ACC112 (cell line): ENCODE measurements around the gene SLIT3.

Source experiments
- H2AFZ ChIP-seq: fragments of 200-600 bp; sonication (generic); one replicate; pipeline ENCODE4 v1.6.0; 2017; ENCODE audit warnings: antibody characterized with exemption, low read length; ENCODE audit not compliant: unreplicated experiment
- H3K27ac ChIP-seq: fragments of 200-600 bp; sonication (generic); 2 replicates; pipeline ENCODE4 v1.5.1; 2014; ENCODE audit warnings: low read depth, mild to moderate bottlenecking, antibody characterized with exemption, low read length, moderate library complexity
- H3K27me3 ChIP-seq: fragments of 200-600 bp; sonication (generic); 2 replicates; pipeline ENCODE4 v1.6.1; 2014; ENCODE audit warnings: mild to moderate bottlenecking, antibody characterized with exemption, low read length, moderate library complexity, mixed read lengths; ENCODE audit not compliant: insufficient read depth
- H3K36me3 ChIP-seq: fragments of 200-600 bp; sonication (generic); 2 replicates; pipeline ENCODE4 v1.6.1; 2016; ENCODE audit warnings: mild to moderate bottlenecking, antibody characterized with exemption, low read length, moderate library complexity, mixed read lengths; ENCODE audit not compliant: insufficient read depth
- H3K4me1 ChIP-seq: fragments of 200-600 bp; sonication (generic); one replicate; pipeline ENCODE4 v1.6.1; 2016; ENCODE audit warnings: low read length, mixed read lengths; ENCODE audit not compliant: insufficient read depth, unreplicated experiment, control insufficient read depth
- H3K4me3 ChIP-seq: fragments of 200-600 bp; sonication (generic); 2 replicates; pipeline ENCODE4 v1.5.1; 2014; ENCODE audit warnings: mild to moderate bottlenecking, low read depth, low read length
- H3K79me2 ChIP-seq: fragments of 200-600 bp; sonication (generic); one replicate; pipeline ENCODE4 v1.6.0; 2016; ENCODE audit warnings: low read length; ENCODE audit not compliant: control insufficient read depth, unreplicated experiment, insufficient read depth

SLIT3 gene

GRCh38 chr5:168979135-168979534 is 321.8 kb downstream of the SLIT3 start:
- H3K27ac ChIP-seq, result no peak overlapping the region
- H3K4me1 ChIP-seq, result peaks cover 12% of the 10 kb centered on the region
- no peaks in the 10 kb centered on the region for H3K36me3 ChIP-seq
- no peak overlapping the region for H2AFZ ChIP-seq
- H3K4me3 ChIP-seq, result no peak overlapping the region
- no peaks in the 10 kb centered on the region for H3K27me3 ChIP-seq
- no peaks in the 10 kb centered on the region for H3K79me2 ChIP-seq

- H2AFZ ChIP-seq, result no peak overlapping the region
- no peaks in the 10 kb centered on the region for H3K27me3 ChIP-seq
- no peaks in the 10 kb centered on the region for H3K36me3 ChIP-seq
- peaks cover 18% of the 10 kb centered on the region for H3K4me1 ChIP-seq
- peak overlapping the region; percentile 58; the same call in 1 of the 2 replicates for H3K27ac ChIP-seq
- H3K79me2 ChIP-seq, result no peaks in the 10 kb centered on the region
- no peak overlapping the region for H3K4me3 ChIP-seq
Measured at GRCh38 chr5:168978500-168978899, 322.4 kb downstream of the SLIT3 start.

- no peak overlapping the region for H3K4me3 ChIP-seq
- H3K4me1 ChIP-seq, result peaks cover 18% of the 10 kb centered on the region
- H3K79me2 ChIP-seq, result no peaks in the 10 kb centered on the region
- peak overlapping the region; percentile 58; the same call in 1 of the 2 replicates for H3K27ac ChIP-seq
- no peak overlapping the region for H2AFZ ChIP-seq
- no peaks in the 10 kb centered on the region for H3K36me3 ChIP-seq
- H3K27me3 ChIP-seq, result no peaks in the 10 kb centered on the region
Measured at GRCh38 chr5:168978015-168978414, 322.9 kb downstream of the SLIT3 start.

- Histone ChIP-seq H3K36me3 (no peaks in the 10 kb centered on the region), H3K27ac (no peak overlapping the region), H3K79me2 (no peaks in the 10 kb centered on the region), H3K4me1 (peaks cover 18% of the 10 kb centered on the region), H2AFZ (no peak overlapping the region), H3K27me3 (no peaks in the 10 kb centered on the region), H3K4me3 (no peak overlapping the region)
Measured at GRCh38 chr5:168976311-168976970, 324.5 kb downstream of the SLIT3 start.

GRCh38 chr5:168975331-168975730 is 325.6 kb downstream of the SLIT3 start:
- Histone ChIP-seq H3K27me3 (no peaks in the 10 kb centered on the region), H3K79me2 (no peaks in the 10 kb centered on the region), H2AFZ (no peak overlapping the region), H3K27ac (no peak overlapping the region), H3K4me1 (peaks cover 18% of the 10 kb centered on the region), H3K36me3 (no peaks in the 10 kb centered on the region), H3K4me3 (no peak overlapping the region)

GRCh38 chr5:168974082-168974481 is 326.9 kb downstream of the SLIT3 start:
- H3K27me3 ChIP-seq, result no peaks in the 10 kb centered on the region; the same call in 1 of the 2 replicates
- no peak overlapping the region for H3K27ac ChIP-seq
- H3K4me3 ChIP-seq, result no peak overlapping the region
- no peak overlapping the region for H2AFZ ChIP-seq
- no peaks in the 10 kb centered on the region for H3K79me2 ChIP-seq
- H3K4me1 ChIP-seq, result peaks cover 18% of the 10 kb centered on the region
- H3K36me3 ChIP-seq, result no peaks in the 10 kb centered on the region

GRCh38 chr5:168972731-168973130 is 328.2 kb downstream of the SLIT3 start:
- Histone ChIP-seq H3K36me3 (no peaks in the 10 kb centered on the region), H3K4me1 (peaks cover 12% of the 10 kb centered on the region), H3K4me3 (no peak overlapping the region), H3K27me3 (no peaks in the 10 kb centered on the region; the same call in 1 of the 2 replicates), H3K27ac (no peak overlapping the region), H3K79me2 (no peaks in the 10 kb centered on the region), H2AFZ (no peak overlapping the region)

GRCh38 chr5:168971100-168971499 is 329.8 kb downstream of the SLIT3 start:
- Histone ChIP-seq H3K4me3 (no peak overlapping the region), H3K27ac (no peak overlapping the region), H3K27me3 (no peaks in the 10 kb centered on the region; the same call in 1 of the 2 replicates), H3K4me1 (peaks cover 12% of the 10 kb centered on the region), H3K79me2 (no peaks in the 10 kb centered on the region), H2AFZ (no peak overlapping the region), H3K36me3 (no peaks in the 10 kb centered on the region)

- H3K36me3 ChIP-seq, result no peaks in the 10 kb centered on the region
- no peaks in the 10 kb centered on the region; the same call in 1 of the 2 replicates for H3K27me3 ChIP-seq
- no peak overlapping the region for H3K27ac ChIP-seq
- no peaks in the 10 kb centered on the region for H3K79me2 ChIP-seq
- no peak overlapping the region for H3K4me3 ChIP-seq
- no peak overlapping the region for H2AFZ ChIP-seq
- peaks cover 9% of the 10 kb centered on the region for H3K4me1 ChIP-seq
Measured at GRCh38 chr5:168969326-168969886, 331.5 kb downstream of the SLIT3 start.

- Histone ChIP-seq H3K27me3 (no peaks in the 10 kb centered on the region; the same call in 1 of the 2 replicates), H3K4me3 (no peak overlapping the region)
Measured at GRCh38 chr5:168967882-168968620, 332.9 kb downstream of the SLIT3 start.

More at GRCh38 chr5:168967882-168968620, 332.9 kb downstream of the SLIT3 start:
- no peaks in the 10 kb centered on the region for H3K36me3 ChIP-seq
- no peaks in the 10 kb centered on the region for H3K79me2 ChIP-seq
- H3K4me1 ChIP-seq, result no peaks in the 10 kb centered on the region
- no peak overlapping the region for H3K27ac ChIP-seq
- H2AFZ ChIP-seq, result no peak overlapping the region
